ENCODE results near the gene ATL1. TPM values are rescaled to one million over a fixed set of nuclear protein-coding genes. Genes with fewer than 3 reads are reported as not detected.
A peak's percentile ranks its signal among the peaks of the same experiment; 100 is the strongest.
"Not testable (repeated sequence)": the region's sequence is repeated elsewhere in the genome, so short reads cannot be mapped to it uniquely, and the experiment has no call there.

ATL1 gene
- total and polyA plus RNA-seq, 2 experiments from 2014 or later: 3.5 to 7.0 TPM

GRCh38 chr14:50659327-50659974 is 99.5 kb downstream of the ATL1 start:
- Histone ChIP-seq H2AFZ (no peak overlapping the region), H3K79me2 (replicated peaks; ENCODE audit: insufficient read depth) (peaks cover 95% of the 10 kb centered on the region), H3K27ac (ENCODE audit: low read depth) (peak overlapping the region; percentile 33), H4K20me1 (replicated peaks; ENCODE audit: insufficient read depth) (no peaks in the 10 kb centered on the region), H3K9me2 (ENCODE audit: insufficient read depth) (no peaks in the 10 kb centered on the region), H3K4me1 (ENCODE audit: insufficient read depth) (peaks cover 25% of the 10 kb centered on the region), H3K4me2 (peak overlapping the region; percentile 23; the same call in 1 of the 2 replicates), H3K4me3 (peak overlapping the region; percentile 6; the same call in 1 of the 2 replicates), H3K36me3 (ENCODE audit: insufficient read depth) (peaks cover 13% of the 10 kb centered on the region; the same call in 1 of the 2 replicates), H3K27me3 (ENCODE audit: insufficient read depth) (no peaks in the 10 kb centered on the region), H3F3A (replicated peaks; ENCODE audit: low read depth) (no peaks in the 10 kb centered on the region)
- peaks cover 50% of the 10 kb centered on the region for H3K36me3 Mint-ChIP-seq (ENCODE audit: low read depth)
- H3K4me3 Mint-ChIP-seq: no peak overlapping the region; the same call in 2 of the 3 replicates
- peaks cover 39% of the 10 kb centered on the region for H3K4me1 Mint-ChIP-seq
- ATAC-seq: no peak
- no peak for TF ChIP-seq REST (IDR thresholded peaks at IDR 0.05; ENCODE audit: unreplicated experiment)
- TF ChIP-seq, protein P1, sequence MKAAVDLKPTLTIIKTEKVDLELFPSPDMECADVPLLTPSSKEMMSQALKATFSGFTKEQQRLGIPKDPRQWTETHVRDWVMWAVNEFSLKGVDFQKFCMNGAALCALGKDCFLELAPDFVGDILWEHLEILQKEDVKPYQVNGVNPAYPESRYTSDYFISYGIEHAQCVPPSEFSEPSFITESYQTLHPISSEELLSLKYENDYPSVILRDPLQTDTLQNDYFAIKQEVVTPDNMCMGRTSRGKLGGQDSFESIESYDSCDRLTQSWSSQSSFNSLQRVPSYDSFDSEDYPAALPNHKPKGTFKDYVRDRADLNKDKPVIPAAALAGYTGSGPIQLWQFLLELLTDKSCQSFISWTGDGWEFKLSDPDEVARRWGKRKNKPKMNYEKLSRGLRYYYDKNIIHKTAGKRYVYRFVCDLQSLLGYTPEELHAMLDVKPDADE (IDR thresholded peaks at IDR 0.05): no peak
- TF ChIP-seq EZH2phosphoT487 (IDR thresholded peaks at IDR 0.05; ENCODE audit: unreplicated experiment): no peak
- H3K9me3 Mint-ChIP-seq: no peaks in the 10 kb centered on the region; the same call in 2 of the 3 replicates
- DNase-seq (ENCODE audit: low spot score): no peak
- H3K27me3 Mint-ChIP-seq (ENCODE audit: insufficient read depth, low read depth, poor library complexity): peaks cover 5% of the 10 kb centered on the region
- H3K27ac Mint-ChIP-seq: peak overlapping the region; percentile 99

DNA sequence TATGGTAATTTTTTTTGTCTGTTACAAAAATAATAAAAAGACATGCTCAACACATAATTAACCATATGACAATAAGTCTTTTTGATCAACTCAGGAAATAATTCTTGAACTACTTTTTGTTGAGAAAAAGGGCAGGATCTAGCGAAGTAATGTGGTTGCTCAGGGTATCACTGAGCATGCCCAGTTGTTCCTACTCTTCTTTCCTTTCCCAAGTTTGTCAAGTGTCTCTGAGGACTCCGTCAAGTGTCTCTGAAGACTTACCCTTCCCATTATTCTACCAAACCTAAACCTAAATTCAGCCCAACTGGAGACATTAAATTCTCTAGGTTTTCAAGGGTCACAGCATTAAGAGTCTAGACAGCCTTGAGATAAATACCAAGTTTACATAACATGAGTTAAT is 104.6 kb downstream of the ATL1 start:
- not testable (repeated sequence) for H3K27ac ChIP-seq (ENCODE audit: low read depth); H4K20me1 ChIP-seq (replicated peaks; ENCODE audit: insufficient read depth); H2AFZ ChIP-seq; H3K27ac Mint-ChIP-seq; H3F3A ChIP-seq (replicated peaks; ENCODE audit: low read depth); H3K4me3 ChIP-seq; ATAC-seq; H3K27me3 Mint-ChIP-seq (ENCODE audit: insufficient read depth, low read depth, poor library complexity); H3K9me3 Mint-ChIP-seq; H3K9me2 ChIP-seq (ENCODE audit: insufficient read depth); H3K27me3 ChIP-seq (ENCODE audit: insufficient read depth); H3K4me2 ChIP-seq; DNase-seq (ENCODE audit: low spot score)
- peaks cover 49% of the 10 kb centered on the region for H3K36me3 Mint-ChIP-seq (ENCODE audit: low read depth)
- peak overlapping the region; percentile 15; the same call in 1 of the 3 replicates for H3K4me3 Mint-ChIP-seq
- H3K4me1 ChIP-seq (ENCODE audit: insufficient read depth): peaks cover 17% of the 10 kb centered on the region
- H3K36me3 ChIP-seq (ENCODE audit: insufficient read depth): peaks cover 13% of the 10 kb centered on the region; the same call in 1 of the 2 replicates
- peaks cover 79% of the 10 kb centered on the region for H3K79me2 ChIP-seq (replicated peaks; ENCODE audit: insufficient read depth)
- H3K4me1 Mint-ChIP-seq: peaks cover 22% of the 10 kb centered on the region

DNA sequence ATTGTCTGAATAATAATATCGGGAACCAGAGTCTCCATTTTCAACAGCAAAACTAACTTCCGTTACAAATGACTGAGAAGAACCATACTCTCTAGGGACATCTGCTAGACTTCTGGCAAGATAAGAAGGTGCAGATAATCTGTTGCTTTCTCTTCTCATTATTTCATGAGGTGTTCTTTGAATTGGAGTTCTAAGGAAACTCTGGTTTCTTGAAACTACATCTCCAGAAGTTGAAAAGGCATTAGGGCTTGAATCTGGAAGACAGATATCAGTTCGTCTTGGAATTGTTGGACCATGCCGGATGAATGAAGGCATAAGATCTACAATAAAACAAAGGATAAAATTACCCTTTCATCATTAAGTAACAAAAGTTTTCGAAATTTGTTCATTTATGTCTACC is 105.4 kb downstream of the ATL1 start:
- not testable (repeated sequence) for H3K27ac ChIP-seq (ENCODE audit: low read depth); H3K9me3 Mint-ChIP-seq; DNase-seq (ENCODE audit: low spot score); H3K9me2 ChIP-seq (ENCODE audit: insufficient read depth); H3K27me3 ChIP-seq (ENCODE audit: insufficient read depth); H3K27me3 Mint-ChIP-seq (ENCODE audit: insufficient read depth, low read depth, poor library complexity); H4K20me1 ChIP-seq (replicated peaks; ENCODE audit: insufficient read depth); H3F3A ChIP-seq (replicated peaks; ENCODE audit: low read depth); H2AFZ ChIP-seq; H3K27ac Mint-ChIP-seq; ATAC-seq
- H3K4me2 ChIP-seq: peak overlapping the region; percentile 77
- peak overlapping the region; percentile 65 for H3K4me3 ChIP-seq
- H3K36me3 Mint-ChIP-seq (ENCODE audit: low read depth): peaks cover 42% of the 10 kb centered on the region
- H3K4me1 ChIP-seq (ENCODE audit: insufficient read depth): peaks cover 21% of the 10 kb centered on the region
- peaks cover 13% of the 10 kb centered on the region; the same call in 1 of the 2 replicates for H3K36me3 ChIP-seq (ENCODE audit: insufficient read depth)
- H3K4me3 Mint-ChIP-seq: peak overlapping the region; percentile 51; the same call in 2 of the 3 replicates
- peaks cover 22% of the 10 kb centered on the region for H3K4me1 Mint-ChIP-seq
- peaks cover 72% of the 10 kb centered on the region for H3K79me2 ChIP-seq (replicated peaks; ENCODE audit: insufficient read depth)

Data from GM23338 (cell line).